GM21529 (cell line): ENCODE results near the gene USP3.

ENCODE experiments used
- ATAC-seq: cut with Tn5 transposase; IDR thresholded peaks from one replicate; pipeline ENCODE4 v1.9.1; 2021; ENCODE audit not compliant: unreplicated experiment

USP3 gene

GRCh38 chr15:63495780-63496488 lies 8.5 kb upstream of the USP3 start:
- no peak for ATAC-seq

- no peak for ATAC-seq
Measured at GRCh38 chr15:63497642-63498467, 6.5 kb upstream of the USP3 start.

GRCh38 chr15:63499175-63499549 lies 5.2 kb upstream of the USP3 start:
- ATAC-seq, result no peak

DNA sequence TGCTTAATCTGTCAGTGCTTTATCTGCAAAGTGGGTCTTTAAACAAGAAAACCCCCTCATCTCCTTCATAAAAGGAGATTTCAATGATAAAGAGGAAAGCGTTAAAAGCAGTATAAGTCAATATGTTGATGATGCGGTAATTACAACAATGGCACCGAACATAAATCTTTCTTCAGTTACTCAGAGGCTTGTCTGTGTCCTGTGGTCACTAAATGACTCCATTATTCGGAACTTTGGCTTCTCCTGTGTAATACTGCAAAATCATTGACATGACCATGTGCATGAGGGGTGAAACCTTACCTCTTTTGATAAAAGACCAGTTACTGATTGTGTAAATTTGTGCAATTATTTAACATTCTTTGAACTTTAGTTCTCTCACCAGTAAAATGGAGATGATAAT lies 4.8 kb upstream of the USP3 start:
- ATAC-seq, result no peak

GRCh38 chr15:63500265-63501250 lies 3.8 kb upstream of the USP3 start:
- ATAC-seq, result no peak

DNA sequence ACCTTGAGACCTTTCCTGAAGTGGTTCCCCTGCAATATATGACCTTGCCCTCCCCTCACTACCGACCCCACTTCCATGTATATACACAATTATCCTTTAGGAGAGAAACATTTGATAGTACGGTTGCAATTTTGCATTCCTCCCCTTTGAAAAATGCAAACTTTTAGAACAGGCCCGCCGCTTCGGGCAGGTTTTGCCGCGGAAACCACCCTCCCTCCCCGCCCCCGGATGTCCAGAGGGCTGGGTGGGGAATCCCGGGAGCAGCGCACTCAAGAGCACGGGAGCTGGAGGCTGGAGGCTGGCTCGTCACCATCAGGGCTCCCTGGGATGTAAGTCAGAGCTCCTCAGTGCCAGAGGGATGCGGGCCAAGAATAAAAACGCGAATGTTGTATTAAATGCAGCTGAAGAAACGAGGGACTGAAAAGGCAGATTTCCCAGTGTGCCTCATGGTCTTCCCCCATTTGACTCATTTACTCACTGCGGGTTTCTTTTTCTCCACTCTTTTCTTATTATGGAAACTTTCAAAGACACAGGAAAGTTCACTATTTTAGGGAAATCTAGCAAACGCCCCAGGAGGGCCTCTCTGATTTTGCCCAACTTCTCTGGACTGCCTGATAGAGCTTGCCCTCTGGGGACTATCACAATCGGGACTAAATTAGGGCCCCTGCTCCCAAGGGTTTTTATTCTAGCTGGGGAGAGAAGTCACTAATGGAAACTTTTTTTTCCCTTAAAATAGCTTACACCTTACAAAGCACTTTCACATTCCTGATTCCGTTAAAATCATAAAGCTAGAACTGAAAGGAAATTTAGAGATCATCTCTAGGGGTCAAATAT lies 2.9 kb upstream of the USP3 start:
- no peak for ATAC-seq

- ATAC-seq, result no peak
Measured at GRCh38 chr15:63502137-63502766, 2.1 kb upstream of the USP3 start.

DNA sequence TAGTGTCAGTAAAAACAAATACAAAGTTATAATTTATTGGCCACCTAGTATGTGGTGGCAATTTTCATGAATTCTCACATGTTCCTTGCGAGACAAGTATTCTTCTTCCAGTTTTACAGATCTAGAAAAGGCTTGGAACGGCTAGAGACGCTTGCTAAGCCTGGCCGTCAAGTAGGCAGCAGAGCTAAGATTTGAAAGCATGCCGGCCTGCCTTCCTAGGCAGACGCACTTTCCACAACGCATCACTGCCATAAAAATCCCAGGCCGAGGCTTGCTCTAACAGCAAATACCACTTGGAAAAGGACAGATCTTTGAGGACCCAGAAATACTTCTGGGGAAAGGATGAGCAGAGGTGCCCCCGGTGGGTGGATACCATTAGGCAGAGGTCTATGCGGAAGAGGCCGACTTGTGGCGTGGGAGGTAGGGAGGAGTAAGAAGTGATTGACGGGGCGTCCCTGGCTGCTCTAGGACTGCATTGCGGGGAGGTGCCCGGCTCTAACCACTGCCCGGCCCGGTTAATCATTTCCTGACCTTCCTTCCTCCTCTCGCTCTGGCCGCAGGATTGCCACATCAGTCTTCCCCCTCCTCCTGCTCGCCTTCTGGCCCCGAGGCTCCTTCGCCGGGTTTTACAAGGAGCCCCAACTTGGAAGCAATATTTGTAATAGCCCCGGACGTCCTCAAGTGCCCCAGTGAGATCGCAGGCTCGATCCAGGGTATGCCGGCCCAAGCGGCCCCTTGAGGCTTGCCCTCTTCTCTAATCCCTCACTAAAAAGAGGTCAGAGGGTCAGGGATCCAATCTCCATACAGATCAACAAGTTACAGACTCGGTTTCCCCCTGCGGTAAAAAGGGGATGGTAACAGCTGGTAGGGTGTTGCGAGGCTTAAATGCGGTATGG lies 1.3 kb upstream of the USP3 start:
- peak; percentile 52 for ATAC-seq

- ATAC-seq, result peak; percentile 18
Measured at GRCh38 chr15:63503739-63504246, 600 bp upstream of the USP3 start.

DNA sequence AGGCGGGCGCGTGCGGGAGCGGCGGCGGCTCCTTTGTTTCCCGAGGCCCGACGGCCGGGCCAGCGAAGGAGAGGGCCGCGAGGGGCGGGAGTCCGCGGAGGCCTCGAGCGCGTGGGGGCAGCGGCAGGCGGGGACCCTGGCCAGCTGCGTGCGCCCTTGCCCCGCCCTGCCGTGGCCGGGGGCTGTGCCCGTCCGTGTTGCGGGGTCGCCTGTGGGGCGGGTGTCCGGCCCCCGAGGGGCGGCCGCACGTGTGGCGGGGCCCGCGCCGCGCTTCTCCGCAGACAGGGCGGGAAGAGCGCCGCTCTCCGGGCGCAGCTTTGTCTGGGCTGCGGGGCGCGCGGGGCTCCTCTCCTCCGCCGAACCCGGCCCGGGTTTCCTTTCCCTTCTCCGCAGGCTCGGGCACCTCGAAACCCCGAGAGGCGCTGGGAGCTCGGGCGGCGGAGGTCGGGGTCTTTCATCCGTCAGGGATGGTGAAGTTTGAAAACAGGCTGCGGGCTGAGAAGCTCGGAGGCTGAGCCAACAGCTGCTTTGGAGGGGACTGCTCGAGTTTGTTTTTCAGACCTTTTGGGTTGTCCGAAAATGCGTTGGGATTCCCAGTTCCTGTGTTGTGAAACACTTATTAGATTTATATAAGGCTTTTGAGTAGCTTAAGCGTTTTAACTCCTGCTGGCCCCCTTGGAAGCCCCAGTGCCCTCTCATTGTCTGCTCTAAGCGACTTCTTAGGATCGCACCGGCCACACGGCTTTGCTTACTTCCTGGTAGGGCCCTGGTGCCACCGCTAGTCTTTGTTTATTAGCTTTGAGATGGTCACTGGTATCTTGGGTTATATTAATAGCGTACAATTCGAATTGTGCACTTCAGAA lies 817 bp downstream of the USP3 start:
- ATAC-seq, result peak; percentile 13

- no peak for ATAC-seq
Measured at GRCh38 chr15:63505842-63506222, 1.4 kb downstream of the USP3 start.

DNA sequence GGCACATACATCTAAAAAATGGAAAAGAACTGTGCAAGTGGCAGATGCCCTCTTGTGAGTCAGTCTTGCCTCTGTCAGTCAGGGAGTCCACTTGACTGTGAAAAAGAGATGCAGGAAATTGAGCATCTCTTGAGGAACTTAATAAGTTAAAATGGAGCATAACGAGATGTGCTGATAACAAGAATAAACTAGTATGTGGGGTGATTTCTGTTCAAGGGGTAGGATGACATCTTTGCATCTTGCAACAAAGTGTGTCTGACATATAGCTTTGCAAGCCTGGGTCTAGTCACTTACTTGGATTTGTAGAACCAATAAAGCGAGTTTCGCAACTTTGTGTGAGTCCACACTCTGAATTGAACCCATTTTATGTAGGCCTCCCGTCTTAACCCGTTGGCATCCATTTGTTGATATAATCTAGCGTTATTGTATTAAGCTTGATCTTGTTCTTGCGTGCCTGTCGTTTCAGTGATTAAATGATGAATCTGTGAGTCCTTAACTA lies 2.2 kb downstream of the USP3 start:
- ATAC-seq, result no peak

DNA sequence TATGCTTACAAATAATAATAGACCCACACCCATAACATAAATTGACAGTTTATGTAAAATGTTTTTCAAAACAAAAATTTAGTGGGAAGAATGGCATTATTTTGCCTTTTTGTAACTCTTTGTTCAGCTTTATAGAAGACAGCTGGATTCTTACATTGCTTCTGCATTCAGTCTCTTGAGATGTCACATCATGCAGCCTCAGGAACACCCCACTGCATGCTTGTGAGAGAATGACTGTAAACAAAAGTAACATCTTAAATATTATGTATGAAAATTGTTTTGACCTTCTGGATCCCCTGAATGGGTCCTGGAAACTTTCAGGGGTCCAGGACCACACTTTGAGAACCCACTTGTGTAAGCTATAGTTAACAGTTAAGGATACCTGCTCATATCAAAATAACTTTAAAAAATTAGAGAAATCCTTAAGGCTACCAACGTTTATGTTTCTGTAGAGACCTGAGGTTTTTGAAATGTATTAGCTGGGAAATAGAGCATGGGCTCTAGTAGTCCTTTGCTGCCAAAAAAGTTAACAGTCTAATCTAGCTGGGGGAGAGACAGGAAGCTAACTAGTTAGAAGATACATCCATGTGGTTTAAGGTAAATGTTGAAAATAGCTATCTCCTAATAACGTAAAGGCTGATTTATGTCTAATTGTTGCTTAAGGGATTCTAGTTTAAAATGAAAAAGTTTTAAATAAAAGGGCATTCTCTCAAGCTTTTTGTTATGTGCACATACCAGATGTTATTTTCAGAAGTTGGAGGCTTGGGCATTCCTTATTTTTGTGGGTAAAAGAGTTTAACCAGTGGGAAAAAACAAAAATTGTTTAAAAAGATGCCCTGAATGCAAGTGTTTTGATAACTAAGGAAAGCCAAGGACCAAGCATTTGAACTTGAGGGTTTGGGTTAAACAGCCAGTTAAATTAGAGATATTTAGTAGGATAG lies 3.8 kb downstream of the USP3 start:
- no peak for ATAC-seq

DNA sequence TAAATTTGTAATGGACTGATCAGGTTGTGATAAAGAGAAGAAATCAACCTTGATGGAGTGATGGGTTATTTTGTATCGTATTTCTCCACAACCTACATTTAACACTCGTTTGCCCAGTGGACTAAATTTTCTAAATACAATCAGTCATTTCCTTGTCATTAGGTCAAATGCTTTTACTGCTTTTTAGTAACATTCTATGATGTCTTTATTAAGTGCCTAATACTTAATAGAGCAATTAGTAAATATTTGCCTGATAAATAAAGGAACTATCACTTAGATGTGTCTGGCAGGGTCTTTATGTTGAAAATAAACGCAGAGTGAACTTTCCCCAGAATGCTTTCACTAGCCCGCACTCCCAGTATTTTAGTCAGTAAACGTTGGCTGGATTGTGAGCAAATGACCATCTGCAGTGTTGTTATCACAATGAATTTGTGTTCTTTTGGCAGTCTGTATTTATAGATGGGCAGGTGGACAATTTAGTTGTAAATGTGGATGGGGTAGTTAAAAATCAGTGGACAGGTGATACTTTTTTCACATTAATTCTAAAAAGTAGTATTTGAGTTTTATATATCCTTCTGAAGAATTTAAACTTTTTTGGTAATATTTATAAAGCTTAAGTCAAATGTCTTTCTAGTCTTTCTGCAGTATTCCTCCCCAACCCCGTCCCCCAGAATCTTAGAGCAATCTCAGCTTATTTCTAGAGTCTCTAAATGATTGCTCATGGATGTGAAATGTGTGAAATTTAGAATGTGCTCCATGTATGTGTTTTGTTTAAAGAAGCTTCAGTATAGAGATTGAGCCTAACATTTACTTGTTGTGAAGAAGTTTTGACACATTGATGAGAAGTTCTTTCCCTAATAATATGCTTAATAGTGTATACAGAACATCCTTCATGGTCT lies 4.9 kb downstream of the USP3 start:
- ATAC-seq, result no peak
